DND-41 (cell line): ENCODE results near the gene VTI1A.

Experiments used
- CTCF ChIP-seq: IDR thresholded peaks from 2 replicates; pipeline ENCODE4 v1.5.1; 2012; ENCODE audit warnings: borderline replicate concordance, low read length, moderate library complexity, mild to moderate bottlenecking; ENCODE audit not compliant: poor library complexity, severe bottlenecking; ENCODE audit errors: extremely low read depth
- EZH2 ChIP-seq: IDR thresholded peaks from 3 replicates; pipeline ENCODE4 v1.6.1; 2012; ENCODE audit warnings: borderline replicate concordance, low read depth, mild to moderate bottlenecking, moderate library complexity, low read length, inconsistent platforms; ENCODE audit not compliant: severe bottlenecking

GRCh38 chr10:112471878-112472487, 25.0 kb downstream of the VTI1A start:
- TF ChIP-seq CTCF = peak; percentile 78
- no peak for TF ChIP-seq EZH2
